ENCODE results near the gene ZCCHC7. TPM values are rescaled to one million over a fixed set of nuclear protein-coding genes. Genes with fewer than 3 reads are reported as not detected.

ZCCHC7 gene
- total and polyA plus RNA-seq, 9 of the 15 experiments (the other 6 are each of a cell fraction or from before 2014, with no cell fraction given), result 34.1 to 68.9 (median 48.8) TPM

DNA sequence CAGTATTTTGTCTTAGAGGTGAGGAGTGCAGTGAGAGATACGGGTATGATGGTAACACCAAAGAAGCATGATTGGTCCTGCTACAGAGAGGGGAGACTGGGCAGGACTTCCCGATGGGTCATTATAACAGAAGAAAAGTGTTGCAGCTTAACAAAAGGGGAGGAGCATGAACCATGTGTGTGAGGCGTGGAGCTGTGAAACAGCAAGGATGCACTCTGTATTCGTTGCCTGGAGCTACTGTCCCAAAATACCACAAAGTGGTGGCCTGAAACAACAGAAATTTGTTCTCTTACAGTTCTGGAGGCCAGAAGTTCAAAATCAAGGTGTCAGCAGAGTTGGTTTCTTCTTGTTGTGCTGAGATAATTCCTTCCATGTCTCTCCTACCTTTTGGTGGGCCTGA, 242.8 kb downstream of the ZCCHC7 start:
- H3K9ac ChIP-seq (ENCODE audit: insufficient read depth in 1 of 2, low read depth in 2 of 2, low read length in 2 of 2), result no peak overlapping the region
- in situ Hi-C loops (cut with MboI) (no loop called here), intact Hi-C loops (cut with micrococcal nuclease) (no loop called here)
- H3K9me3 ChIP-seq (replicated peaks; ENCODE audit: control insufficient read depth, insufficient read depth, low read depth, low read length), result no peaks in the 10 kb centered on the region
- FAIRE-seq (no peak), ATAC-seq (peak; percentile 9; the same call in 1 of the 3 replicates), DNase-seq (ENCODE audit: extremely low read depth in 1 of 4, low spot score in 3 of 4) (no peak)
- H4K20me1 ChIP-seq (replicated peaks; ENCODE audit: control insufficient read depth, insufficient read depth, low read length), result no peaks in the 10 kb centered on the region
- WGBS (ENCODE audit: insufficient coverage, low coverage, missing lambda C conversion rate), result 61% methylated on average over 4 of the region's 4 CpGs
- no peak overlapping the region for H3K4me2 ChIP-seq (ENCODE audit: insufficient read depth, low read length)
- H3K79me2 ChIP-seq (ENCODE audit: control insufficient read depth, insufficient read depth, low read length), result no peaks in the 10 kb centered on the region
- H3K4me1 ChIP-seq (replicated peaks in 1 of 2; ENCODE audit: control insufficient read depth in 2 of 2, insufficient read depth in 2 of 2, low read length in 2 of 2), result peaks cover 0 to 9% of the 10 kb centered on the region in 2 experiments; a peak in 2 of 5 replicates
- H3K9me1 ChIP-seq (ENCODE audit: control insufficient read depth, insufficient read depth, low read length), result no peaks in the 10 kb centered on the region
- no peaks in the 10 kb centered on the region for H3K27me3 ChIP-seq (ENCODE audit: control insufficient read depth in 2 of 2, insufficient read depth in 2 of 2, low read length in 2 of 2)
- H3K36me3 ChIP-seq (ENCODE audit: control insufficient read depth, insufficient read depth, low read length), result peaks cover 10% of the 10 kb centered on the region; the same call in 1 of the 3 replicates
- ChIA-PET POLR2A (interaction anchor here (0.5 kb wide), 1 partner anchor 194 kb away, joined by 3 read pairs; no protein-coding TSS in a partner anchor), CTCF (ENCODE audit: low intra/inter-chr PET ratio) (no interaction called here)
- no peak overlapping the region for H3K4me3 ChIP-seq
- 0 out of 2 replicates have a peak, but pooled peaks have one; percentile 16 for TF ChIP-seq POLR2A (conservative IDR thresholded peaks at IDR 0.05)
- TF ChIP-seq TRIM24 (IDR thresholded peaks at IDR 0.05), result no peak
- no peak overlapping the region for H3K27ac ChIP-seq (ENCODE audit: extremely low read depth, low read depth, low read length)
- H2AFZ ChIP-seq (ENCODE audit: low read depth, low read length), result no peak overlapping the region
- no TSS peak for BruUV-seq (replicated peaks)

DNA sequence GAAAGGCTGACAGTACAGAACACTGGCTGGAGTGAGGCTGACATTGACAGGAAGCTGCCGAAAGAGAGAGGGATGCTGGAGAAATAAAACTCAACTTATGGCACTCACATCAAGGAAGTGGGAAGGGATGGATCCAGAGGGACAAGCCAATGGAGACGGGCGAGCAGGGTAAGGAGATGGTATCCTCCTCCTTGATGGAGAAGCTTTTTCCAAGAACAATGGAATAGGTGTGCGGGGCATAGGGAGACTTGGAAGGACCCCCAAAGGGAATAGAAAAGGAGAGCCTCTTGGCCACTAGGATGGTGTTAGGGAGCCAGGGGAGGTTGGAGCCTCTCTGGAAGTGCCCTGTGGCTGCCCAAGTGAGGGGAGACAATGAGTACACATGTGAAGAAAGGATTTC, 243.8 kb downstream of the ZCCHC7 start:
- ChIA-PET POLR2A (interaction anchor here (0.5 to 2.5 kb wide), 6 partner anchors 8 to 396 kb away, joined by 3 to 6 read pairs (median 3); no protein-coding TSS in a partner anchor), CTCF (ENCODE audit: low intra/inter-chr PET ratio) (no interaction called here)
- Histone ChIP-seq H3K9me3 (replicated peaks; ENCODE audit: control insufficient read depth, insufficient read depth, low read depth, low read length) (no peaks in the 10 kb centered on the region), H3K4me1 (replicated peaks in 1 of 2; ENCODE audit: control insufficient read depth in 2 of 2, insufficient read depth in 2 of 2, low read length in 2 of 2) (peaks cover 0 to 9% of the 10 kb centered on the region in 2 experiments; a peak in 2 of 5 replicates), H2AFZ (ENCODE audit: low read depth, low read length) (no peak overlapping the region), H3K27me3 (ENCODE audit: control insufficient read depth in 2 of 2, insufficient read depth in 2 of 2, low read length in 2 of 2) (no peaks in the 10 kb centered on the region), H3K36me3 (ENCODE audit: control insufficient read depth, insufficient read depth, low read length) (no peaks in the 10 kb centered on the region; the same call in 2 of the 3 replicates), H3K4me3 (no peak overlapping the region), H3K4me2 (ENCODE audit: insufficient read depth, low read length) (no peak overlapping the region), H4K20me1 (replicated peaks; ENCODE audit: control insufficient read depth, insufficient read depth, low read length) (no peaks in the 10 kb centered on the region), H3K27ac (ENCODE audit: extremely low read depth, low read depth, low read length) (no peak overlapping the region), H3K79me2 (ENCODE audit: control insufficient read depth, insufficient read depth, low read length) (no peaks in the 10 kb centered on the region), H3K9ac (ENCODE audit: insufficient read depth in 1 of 2, low read depth in 2 of 2, low read length in 2 of 2) (no peak overlapping the region), H3K9me1 (ENCODE audit: control insufficient read depth, insufficient read depth, low read length) (no peaks in the 10 kb centered on the region)
- BruUV-seq (replicated peaks), result no TSS peak
- no peak for TF ChIP-seq ZBTB1 (CRISPR knock-in tag; IDR thresholded peaks at IDR 0.05; ENCODE audit: borderline replicate concordance, low read depth)
- no peak for TF ChIP-seq PYGO2 (tag; IDR thresholded peaks at IDR 0.05)
- TF ChIP-seq EP300 (IDR thresholded peaks at IDR 0.05; ENCODE audit: low read length), result no peak
- WGBS (ENCODE audit: insufficient coverage, low coverage, missing lambda C conversion rate), result 60% methylated on average over 4 of the region's 4 CpGs
- in situ Hi-C loops (cut with MboI), result no loop called here
- ATAC-seq (no peak), DNase-seq (ENCODE audit: extremely low read depth in 1 of 4, low spot score in 3 of 4) (no peak), FAIRE-seq (no peak)
- intact Hi-C loops (cut with micrococcal nuclease), result no loop called here
